Astrocyte of the spinal cord (primary cell): ENCODE data around the gene ASB16.

Source experiments
- DNase-seq: peaks from one replicate; pipeline ENCODE4 v3.0.0; 2011; ENCODE audit warnings: low read depth, low spot score
- H3K4me3 ChIP-seq: 2 replicates; pipeline ENCODE4 v1.5.1; 2011; ENCODE audit warnings: low read depth, mild to moderate bottlenecking, low read length, moderate library complexity
- CTCF ChIP-seq: IDR thresholded peaks from 2 replicates; pipeline ENCODE4 v1.5.1; 2012; ENCODE audit warnings: low read depth, mild to moderate bottlenecking, low read length, inconsistent platforms
- in situ Hi-C: cut with HindIII; loops from 2 replicates; pipeline ENCODE4 v1.10.0; 2017; ENCODE audit warnings: low sequenced_read_pairs

ASB16 gene

GRCh38 chr17:44214896-44215295, 44.4 kb downstream of the ASB16 start:
- DNase-seq, result no peak
- TF ChIP-seq CTCF, result no peak
- in situ Hi-C loops, result no loop called here
- no peak overlapping the region for H3K4me3 ChIP-seq

- no peak overlapping the region for H3K4me3 ChIP-seq
- no peak for TF ChIP-seq CTCF
- in situ Hi-C loops, result no loop called here
- DNase-seq, result no peak
These were observed 45.7 kb downstream of the ASB16 start for GRCh38 chr17:44216173-44216572.

GRCh38 chr17:44216694-44217093, 46.2 kb downstream of the ASB16 start:
- TF ChIP-seq CTCF, result no peak
- no peak for DNase-seq
- in situ Hi-C loops, result no loop called here
- H3K4me3 ChIP-seq, result no peak overlapping the region

- no peak for TF ChIP-seq CTCF
- H3K4me3 ChIP-seq, result peak overlapping the region; percentile 81
- in situ Hi-C loops, result no loop called here
- DNase-seq, result no peak
These were observed 47.3 kb downstream of the ASB16 start for GRCh38 chr17:44217738-44218343.

- TF ChIP-seq CTCF, result peak; percentile 50
- DNase-seq, result peak; percentile 92
- peak overlapping the region; percentile 81 for H3K4me3 ChIP-seq
- in situ Hi-C loops, result no loop called here
These were observed 48.0 kb downstream of the ASB16 start for GRCh38 chr17:44218344-44219107.

GRCh38 chr17:44219108-44219615, 48.7 kb downstream of the ASB16 start:
- H3K4me3 ChIP-seq, result peak overlapping the region; percentile 81
- peak; percentile 59 for DNase-seq
- in situ Hi-C loops, result no loop called here
- peak; percentile 34 for TF ChIP-seq CTCF
